K562 (cell line): ENCODE results near the gene ZNF316. TPM values are rescaled to one million over a fixed set of nuclear protein-coding genes. Genes with fewer than 3 reads are reported as not detected.
A peak's percentile ranks its signal among the peaks of the same experiment; 100 is the strongest.

Experiments
- ATAC-seq: fragments of 200-7000 bp; cut with Tn5 transposase; 3 replicates; pipeline ENCODE4 v1.9.1; 2020; ENCODE audit warnings: moderate library complexity
- BruUV-seq: library from RNA; stranded (reverse); fragments of 400-500 nt; replicated peaks from 2 replicates; lab custom pipeline; 2021; lab: Mats Ljungman, UMichigan
- CTCF ChIA-PET: fragments of 300-600 bp; formaldehyde crosslinking; extraction: SDS; loops from one replicate; lab custom pipeline; 2021; ENCODE audit warnings: low intra/inter-chr PET ratio; lab: Yijun Ruan, JAX
- POLR2A ChIA-PET: fragments of 300-600, 350-650 bp; sonication (Branson Sonifier 250); formaldehyde crosslinking; extraction: SDS; loops from one replicate; lab custom pipeline; 2021; ENCODE audit warnings: antibody characterized with exemption, inconsistent platforms; lab: Yijun Ruan, JAX
- DNase-seq, 4 experiments: peaks; one replicate each; pipeline versions ENCODE4 v3.0.0 to v3.0.0-alpha.2; 2011 to 2018; ENCODE audit warnings: low spot score in 3 of 4, mixed read lengths in 3 of 4; ENCODE audit errors: extremely low read depth in 1 of 4
- FAIRE-seq: peaks from 2 replicates; lab custom pipeline; 2011; peaks lifted over from hg19 to GRCh38; lab: Jason Lieb, UNC
- H2AFZ ChIP-seq: 2 replicates; pipeline ENCODE4 v1.6.0; 2011; ENCODE audit warnings: low read depth, low read length, control low read depth, inconsistent platforms
- H3K27ac ChIP-seq: fragments of 200-600 bp; 3 replicates; pipeline ENCODE4 v1.8.0; 2011; ENCODE audit warnings: low read depth, mild to moderate bottlenecking, control low read depth, inconsistent platforms, low read length, moderate library complexity, mixed read lengths; ENCODE audit errors: extremely low read depth
- H3K27me3 ChIP-seq, 2 experiments: fragments of 300-600 bp in 1 of 2; 2 replicates in 1 of 2; 3 replicates in 1 of 2; pipeline versions ENCODE4 v1.6.0 to v1.8.0; 2011; ENCODE audit warnings: inconsistent platforms in 2 of 2, low read length in 2 of 2, mild to moderate bottlenecking in 1 of 2, mixed read lengths in 1 of 2, moderate library complexity in 1 of 2; ENCODE audit not compliant: control insufficient read depth in 2 of 2, insufficient read depth in 2 of 2
- H3K36me3 ChIP-seq: fragments of 300-600 bp; 3 replicates; pipeline ENCODE4 v1.8.0; 2011; ENCODE audit warnings: mild to moderate bottlenecking, low read length, inconsistent platforms; ENCODE audit not compliant: control insufficient read depth, insufficient read depth
- H3K4me1 ChIP-seq, 2 experiments: fragments of 200-600 bp in 1 of 2; replicated peaks in 1 of 2; 2 replicates in 1 of 2; 3 replicates in 1 of 2; pipeline versions ENCODE4 v1.5.1 to v1.8.0; 2011; ENCODE audit warnings: inconsistent platforms in 2 of 2, low read length in 2 of 2, mild to moderate bottlenecking in 1 of 2, mixed read lengths in 1 of 2, moderate library complexity in 1 of 2; ENCODE audit not compliant: control insufficient read depth in 2 of 2, insufficient read depth in 2 of 2
- H3K4me2 ChIP-seq: 2 replicates; pipeline ENCODE4 v1.6.1; 2011; ENCODE audit warnings: low read length, control low read depth, inconsistent platforms, mixed read lengths; ENCODE audit not compliant: insufficient read depth
- H3K4me3 ChIP-seq: fragments of 200-600 bp; sonication (generic), shearing (Covaris generic); 2 replicates; pipeline ENCODE4 v1.5.1; 2016; ENCODE audit warnings: control low read depth, inconsistent platforms
- H3K79me2 ChIP-seq: fragments of 200-600 bp; 3 replicates; pipeline ENCODE4 v1.8.0; 2011; ENCODE audit warnings: low read length, inconsistent platforms; ENCODE audit not compliant: control insufficient read depth, insufficient read depth
- H3K9ac ChIP-seq, 2 experiments: 2 replicates each; pipeline versions ENCODE4 v1.6.0 to v1.6.1; 2011; ENCODE audit warnings: low read depth in 2 of 2, low read length in 2 of 2, control low read depth in 1 of 2, inconsistent platforms in 1 of 2, mild to moderate bottlenecking in 1 of 2, mixed read lengths in 1 of 2; ENCODE audit not compliant: insufficient read depth in 1 of 2
- H3K9me1 ChIP-seq: one replicate; pipeline ENCODE4 v1.6.0; 2011; ENCODE audit warnings: inconsistent platforms, mild to moderate bottlenecking, low read length, moderate library complexity; ENCODE audit not compliant: control insufficient read depth, insufficient read depth
- H3K9me3 ChIP-seq: replicated peaks from 2 replicates; pipeline ENCODE4 v1.5.1; 2011; ENCODE audit warnings: low read depth, low read length, inconsistent platforms; ENCODE audit not compliant: control insufficient read depth, insufficient read depth
- H4K20me1 ChIP-seq: replicated peaks from 2 replicates; pipeline ENCODE4 v1.6.1; 2011; ENCODE audit warnings: low read length, inconsistent platforms, mixed read lengths; ENCODE audit not compliant: control insufficient read depth, insufficient read depth
- CGGBP1 ChIP-seq: fragments of 250-450 bp; sonication (Bioruptor Pico); IDR thresholded peaks from 2 replicates; pipeline ENCODE4 v1.9.0; 2021; ENCODE audit warnings: mild to moderate bottlenecking
- EP400 ChIP-seq: fragments of 450-650 bp; IDR thresholded peaks from 2 replicates; pipeline ENCODE4 v1.6.1; 2017; ENCODE audit warnings: antibody characterized with exemption, mild to moderate bottlenecking, moderate library complexity
- ETS1 ChIP-seq: conservative IDR thresholded peaks from 2 replicates; pipeline ENCODE4 v1.6.1; 2011; ENCODE audit warnings: low read depth, mild to moderate bottlenecking, low read length; ENCODE audit not compliant: control insufficient read depth
- KAT7 ChIP-seq: sonication (generic); formaldehyde crosslinking; IDR thresholded peaks from 2 replicates; pipeline ENCODE4 v1.8.0; 2022; ENCODE audit warnings: missing genetic modification reagents, mild to moderate bottlenecking, borderline replicate concordance
- MLX ChIP-seq, 2 experiments: fragments of 450-650 bp in 1 of 2; sonication (generic) in 1 of 2; formaldehyde crosslinking; conservative IDR thresholded peaks; 2 replicates each; pipeline versions ENCODE4 v1.4.0 to v1.8.1; 2020 to 2022; ENCODE audit warnings: mild to moderate bottlenecking in 1 of 2, missing genetic modification reagents in 1 of 2
- NFIX ChIP-seq: fragments of 250-450 bp; sonication (Bioruptor Pico); IDR thresholded peaks from 2 replicates; pipeline ENCODE4 v1.4.0; 2020; ENCODE audit warnings: low read depth, mild to moderate bottlenecking, moderate library complexity
- NR4A1 ChIP-seq, 2 experiments: fragments of 250-450 bp in 1 of 2; fragments of 450-650 bp in 1 of 2; sonication (Bioruptor Pico) in 1 of 2; IDR thresholded peaks; 2 replicates each; pipeline versions ENCODE4 v1.4.0 to v1.6.1; 2016 to 2020; ENCODE audit warnings: mild to moderate bottlenecking in 2 of 2, missing compliant biosample characterization in 1 of 2, missing genetic modification characterization in 1 of 2, moderate library complexity in 1 of 2
- TCF7L2 ChIP-seq: fragments of 150-350 bp; IDR thresholded peaks from 2 replicates; pipeline ENCODE4 v1.6.1; 2016; ENCODE audit warnings: low read depth, mild to moderate bottlenecking, low read length, moderate library complexity
- ZNF184 ChIP-seq: sonication (generic); formaldehyde crosslinking; IDR thresholded peaks from 2 replicates; pipeline ENCODE4 v1.5.0; 2020; ENCODE audit warnings: missing genetic modification reagents
- ZNF24 ChIP-seq: fragments of 450-650 bp; IDR thresholded peaks from 2 replicates; pipeline ENCODE4 v1.6.1; 2016
- ZNF655 ChIP-seq: fragments of 250-450 bp; sonication (Bioruptor Pico); IDR thresholded peaks from 2 replicates; pipeline ENCODE4 v1.5.0; 2021
- WGBS: fragments of 100-300 bp; shearing (Covaris generic); methylation state at CpG from one replicate; pipeline ENCODE4 v1.1.6; 2016; ENCODE audit warnings: low coverage, mixed read lengths; ENCODE audit not compliant: insufficient coverage; ENCODE audit errors: missing lambda C conversion rate; 5-methylcytosine and 5-hydroxymethylcytosine counted together
- in situ Hi-C: fragments of 300-500 bp; cut with MboI; formaldehyde crosslinking; loops from 4 replicates; pipeline ENCODE4 v1.15.0; 2018; ENCODE audit warnings: inconsistent platforms, mixed read lengths
- intact Hi-C: fragments of 100-400 bp; cut with micrococcal nuclease; formaldehyde crosslinking; loops from 2 replicates; pipeline ENCODE4 v1.14.2; 2022
- polyA plus RNA-seq, 8 experiments: library from polyadenylated mRNA; depleted of rRNA in 4 of 8; stranded (reverse) in 5 of 8; unstranded in 3 of 8; fragments of >200 nt; fragmentation: Nextera tagmentation in 2 of 8; fragmentation: Illumina TruSeq in 1 of 8; extraction: Ambion mirVana in 2 of 8; extraction: Trizol in 1 of 8; gene quantifications; 2 replicates each; pipeline versions ENCODE4 v1.2.1 to v1.2.3, GENCODE V29; 2011 to 2014; ENCODE audit warnings: inconsistent platforms in 1 of 8, missing spikeins in 1 of 8
- total RNA-seq, 7 experiments: library from RNA; depleted of rRNA in 6 of 7; stranded (reverse); fragments of >200 nt in 6 of 7; fragmentation: Illumina TruSeq in 2 of 7; extraction: Trizol in 2 of 7; gene quantifications; 2 replicates each; pipeline versions ENCODE4 v1.2.1 to v1.2.3, GENCODE V29; 2011 to 2021; ENCODE audit warnings: low replicate concordance in 1 of 7

Gene ZNF316
- total and polyA plus RNA-seq, 9 of the 15 experiments (the other 6 are each of a cell fraction or from before 2014, with no cell fraction given), result 0.10 to 34.0 (median 8.6) TPM

GRCh38 chr7:6616854-6617643, 20.1 kb upstream of the ZNF316 start:
- intact Hi-C loops (no loop called here), in situ Hi-C loops (no loop called here)
- no TSS peak for BruUV-seq
- peak overlapping the region in 1 of 2 experiments; percentile 35; a peak in 1 of 4 replicates for H3K9ac ChIP-seq
- no peaks in the 10 kb centered on the region for H3K36me3 ChIP-seq
- no peaks in the 10 kb centered on the region for H3K9me3 ChIP-seq
- no peak overlapping the region for H3K4me3 ChIP-seq
- no peaks in the 10 kb centered on the region for H3K9me1 ChIP-seq
- POLR2A ChIA-PET, result interaction anchor here (1.5 kb wide), 1 partner anchor 12 kb away, joined by 5 read pairs; no protein-coding TSS in a partner anchor
- ATAC-seq, result peak; percentile 28; the same call in 2 of the 3 replicates
- WGBS, result 4% methylated on average over 20 of the region's 20 CpGs
- H3K27ac ChIP-seq, result no peak overlapping the region
- CTCF ChIA-PET, result no interaction called here
- no peaks in the 10 kb centered on the region for H3K79me2 ChIP-seq
- peaks cover 0 to 25% of the 10 kb centered on the region in 2 experiments; a peak in 2 of 5 replicates for H3K4me1 ChIP-seq
- H2AFZ ChIP-seq, result no peak overlapping the region
- TF ChIP-seq ZNF184 (CRISPR knock-in tag) (no peak), MLX (CRISPR knock-in tag; conservative IDR thresholded peaks at IDR 0.05) (no peak), KAT7 (no peak), EP400 (no peak), ZNF655 (CRISPR knock-in tag) (no peak), ETS1 (no peak), NR4A1 (CRISPR knock-in tag; IDR thresholded peaks at IDR 0.05) (no peak), NR4A1 (tag; IDR thresholded peaks at IDR 0.05) (no peak), ZNF24 (no peak), NFIX (CRISPR knock-in tag) (no peak), TCF7L2 (no peak), CGGBP1 (CRISPR knock-in tag) (no peak)
- H3K4me2 ChIP-seq, result no peak overlapping the region
- no peak for DNase-seq
- peaks cover 46 to 83% of the 10 kb centered on the region in 2 experiments for H3K27me3 ChIP-seq
- H4K20me1 ChIP-seq, result no peaks in the 10 kb centered on the region
- no peak for FAIRE-seq
